ENCODE data around the gene CD36. TPM values are rescaled to one million over a fixed set of nuclear protein-coding genes. Genes with fewer than 3 reads are reported as not detected.

The CD36 gene
- total and polyA plus RNA-seq, 10 of the 15 experiments (the other 5 are each of a cell fraction or from before 2014, with no cell fraction given): 0.20 to 283 (median 172) TPM

DNA sequence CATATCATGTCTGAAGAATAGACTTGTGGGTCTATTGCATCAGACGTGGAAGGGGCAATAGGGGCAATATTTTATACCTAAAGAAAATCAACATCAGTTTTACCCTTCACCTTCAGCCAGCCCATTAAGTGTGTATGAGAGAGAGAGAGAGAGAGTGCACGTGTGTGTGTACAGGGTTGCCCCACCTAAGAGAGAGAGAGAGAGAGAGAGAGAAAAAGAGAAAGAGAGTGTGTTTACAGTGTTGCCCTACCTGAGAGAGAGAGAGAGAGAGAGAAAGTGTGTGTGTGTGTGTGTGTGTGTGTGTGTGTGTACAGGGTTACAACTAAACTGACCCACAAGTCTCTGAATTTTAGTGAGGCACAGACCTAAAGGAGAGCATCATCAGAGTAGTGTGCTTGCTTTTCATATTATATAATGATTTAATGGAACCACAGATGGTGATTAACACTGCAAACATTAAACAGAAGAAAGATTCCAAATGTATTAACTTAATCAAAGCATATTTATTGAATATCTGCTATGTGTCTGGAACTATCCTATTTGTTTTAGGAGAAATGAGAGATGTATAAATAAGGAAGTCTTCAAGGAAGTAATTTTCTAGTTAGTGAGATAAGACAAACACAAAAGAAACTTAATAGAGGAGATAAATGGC, 66.8 kb downstream of the CD36 start:
- ATAC-seq (no peak), DNase-seq (ENCODE audit: low read depth, low spot score) (no peak), FAIRE-seq (no peak)
- H4K20me1 ChIP-seq (ENCODE audit: control insufficient read depth, insufficient read depth): no peaks in the 10 kb centered on the region
- no TSS peak for BruUV-seq (replicated peaks)
- intact Hi-C loops (cut with micrococcal nuclease; ENCODE audit: unreplicated experiment): no loop called here
- H3K4me3 ChIP-seq: no peak overlapping the region
- no peaks in the 10 kb centered on the region for H3K36me3 ChIP-seq (ENCODE audit: control insufficient read depth in 2 of 2, insufficient read depth in 2 of 2, low read length in 1 of 2)
- ChIA-PET CTCF (no interaction called here), POLR2A (no interaction called here), SMC1A (ENCODE audit: uncharacterized antibody, unreplicated experiment) (no interaction called here), RAD21 (ENCODE audit: unreplicated experiment) (no interaction called here)
- in situ Hi-C loops (cut with MboI): no loop called here
- no peak overlapping the region for H3K4me2 ChIP-seq (ENCODE audit: control insufficient read depth, insufficient read depth)
- H3K9me3 ChIP-seq (replicated peaks; ENCODE audit: control insufficient read depth, insufficient read depth, low read length): no peaks in the 10 kb centered on the region
- no peaks in the 10 kb centered on the region for H3K79me2 ChIP-seq (ENCODE audit: control insufficient read depth, insufficient read depth, low read length)
- H3K9ac ChIP-seq (ENCODE audit: control insufficient read depth, insufficient read depth, low read length): no peak overlapping the region
- no peak overlapping the region for H3K27ac ChIP-seq (ENCODE audit: control insufficient read depth, insufficient read depth)
- H3K4me1 ChIP-seq (ENCODE audit: control insufficient read depth, insufficient read depth, low read length): no peaks in the 10 kb centered on the region
- 2% methylated on average over 2 of the region's 2 CpGs for WGBS (ENCODE audit: insufficient coverage, insufficient replicate concordance, low lambda C conversion rate, missing lambda C conversion rate)
- no peak overlapping the region for H2AFZ ChIP-seq (ENCODE audit: control insufficient read depth, low read depth, low read length)
- H3K27me3 ChIP-seq (replicated peaks in 1 of 2; ENCODE audit: control insufficient read depth in 2 of 2, insufficient read depth in 2 of 2, low read length in 1 of 2): no peaks in the 10 kb centered on the region
- TF ChIP-seq EZH2 (IDR thresholded peaks at IDR 0.05; ENCODE audit: borderline replicate concordance, control insufficient read depth, low read depth, low read length): no peak
- no peak for TF ChIP-seq CBFB (IDR thresholded peaks at IDR 0.05; ENCODE audit: low read depth)
- TF ChIP-seq, protein P1, sequence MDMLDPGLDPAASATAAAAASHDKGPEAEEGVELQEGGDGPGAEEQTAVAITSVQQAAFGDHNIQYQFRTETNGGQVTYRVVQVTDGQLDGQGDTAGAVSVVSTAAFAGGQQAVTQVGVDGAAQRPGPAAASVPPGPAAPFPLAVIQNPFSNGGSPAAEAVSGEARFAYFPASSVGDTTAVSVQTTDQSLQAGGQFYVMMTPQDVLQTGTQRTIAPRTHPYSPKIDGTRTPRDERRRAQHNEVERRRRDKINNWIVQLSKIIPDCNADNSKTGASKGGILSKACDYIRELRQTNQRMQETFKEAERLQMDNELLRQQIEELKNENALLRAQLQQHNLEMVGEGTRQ (IDR thresholded peaks at IDR 0.05; ENCODE audit: borderline replicate concordance, low read depth, low read length): no peak
- TF ChIP-seq, protein P2, sequence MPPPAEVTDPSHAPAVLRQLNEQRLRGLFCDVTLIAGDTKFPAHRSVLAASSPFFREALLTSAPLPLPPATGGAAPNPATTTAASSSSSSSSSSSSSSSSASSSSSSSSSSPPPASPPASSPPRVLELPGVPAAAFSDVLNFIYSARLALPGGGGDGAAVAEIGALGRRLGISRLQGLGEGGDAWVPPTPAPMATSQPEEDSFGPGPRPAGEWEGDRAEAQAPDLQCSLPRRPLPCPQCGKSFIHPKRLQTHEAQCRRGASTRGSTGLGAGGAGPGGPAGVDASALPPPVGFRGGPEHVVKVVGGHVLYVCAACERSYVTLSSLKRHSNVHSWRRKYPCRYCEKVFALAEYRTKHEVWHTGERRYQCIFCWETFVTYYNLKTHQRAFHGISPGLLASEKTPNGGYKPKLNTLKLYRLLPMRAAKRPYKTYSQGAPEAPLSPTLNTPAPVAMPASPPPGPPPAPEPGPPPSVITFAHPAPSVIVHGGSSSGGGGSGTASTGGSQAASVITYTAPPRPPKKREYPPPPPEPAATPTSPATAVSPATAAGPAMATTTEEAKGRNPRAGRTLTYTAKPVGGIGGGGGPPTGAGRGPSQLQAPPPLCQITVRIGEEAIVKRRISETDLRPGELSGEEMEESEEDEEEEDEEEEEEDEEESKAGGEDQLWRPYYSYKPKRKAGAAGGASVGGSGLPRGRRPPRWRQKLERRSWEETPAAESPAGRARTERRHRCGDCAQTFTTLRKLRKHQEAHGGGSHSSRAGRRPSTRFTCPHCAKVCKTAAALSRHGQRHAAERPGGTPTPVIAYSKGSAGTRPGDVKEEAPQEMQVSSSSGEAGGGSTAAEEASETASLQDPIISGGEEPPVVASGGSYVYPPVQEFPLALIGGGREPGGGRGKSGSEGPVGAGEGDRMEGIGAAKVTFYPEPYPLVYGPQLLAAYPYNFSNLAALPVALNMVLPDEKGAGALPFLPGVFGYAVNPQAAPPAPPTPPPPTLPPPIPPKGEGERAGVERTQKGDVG (CRISPR knock-in tag; IDR thresholded peaks at IDR 0.05): no peak
- TF ChIP-seq ASH2L (IDR thresholded peaks at IDR 0.05; ENCODE audit: borderline replicate concordance, low read depth): no peak
- TF ChIP-seq, protein P3, sequence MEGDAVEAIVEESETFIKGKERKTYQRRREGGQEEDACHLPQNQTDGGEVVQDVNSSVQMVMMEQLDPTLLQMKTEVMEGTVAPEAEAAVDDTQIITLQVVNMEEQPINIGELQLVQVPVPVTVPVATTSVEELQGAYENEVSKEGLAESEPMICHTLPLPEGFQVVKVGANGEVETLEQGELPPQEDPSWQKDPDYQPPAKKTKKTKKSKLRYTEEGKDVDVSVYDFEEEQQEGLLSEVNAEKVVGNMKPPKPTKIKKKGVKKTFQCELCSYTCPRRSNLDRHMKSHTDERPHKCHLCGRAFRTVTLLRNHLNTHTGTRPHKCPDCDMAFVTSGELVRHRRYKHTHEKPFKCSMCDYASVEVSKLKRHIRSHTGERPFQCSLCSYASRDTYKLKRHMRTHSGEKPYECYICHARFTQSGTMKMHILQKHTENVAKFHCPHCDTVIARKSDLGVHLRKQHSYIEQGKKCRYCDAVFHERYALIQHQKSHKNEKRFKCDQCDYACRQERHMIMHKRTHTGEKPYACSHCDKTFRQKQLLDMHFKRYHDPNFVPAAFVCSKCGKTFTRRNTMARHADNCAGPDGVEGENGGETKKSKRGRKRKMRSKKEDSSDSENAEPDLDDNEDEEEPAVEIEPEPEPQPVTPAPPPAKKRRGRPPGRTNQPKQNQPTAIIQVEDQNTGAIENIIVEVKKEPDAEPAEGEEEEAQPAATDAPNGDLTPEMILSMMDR (IDR thresholded peaks at IDR 0.05 in 2 of 3, conservative IDR thresholded peaks at IDR 0.05 in 1 of 3; ENCODE audit: control insufficient read depth in 2 of 3, extremely low read depth in 1 of 3, insufficient read depth in 1 of 3, low read depth in 3 of 3, low read length in 3 of 3): no peak
- no peak for TF ChIP-seq SRF (IDR thresholded peaks at IDR 0.05; ENCODE audit: low read depth in 2 of 2, low read length in 2 of 2)
- no peak for TF ChIP-seq PAX5 (IDR thresholded peaks at IDR 0.05; ENCODE audit: borderline replicate concordance, low read depth, low read length)
- no peak for TF ChIP-seq POLR2AphosphoS2 (IDR thresholded peaks at IDR 0.05; ENCODE audit: low read depth, low read length)
- no peak for TF ChIP-seq FOXM1 (IDR thresholded peaks at IDR 0.05; ENCODE audit: low read depth, low read length)
- TF ChIP-seq SMAD1 (IDR thresholded peaks at IDR 0.05; ENCODE audit: low read depth, partially characterized antibody): no peak
- TF ChIP-seq, protein P4, sequence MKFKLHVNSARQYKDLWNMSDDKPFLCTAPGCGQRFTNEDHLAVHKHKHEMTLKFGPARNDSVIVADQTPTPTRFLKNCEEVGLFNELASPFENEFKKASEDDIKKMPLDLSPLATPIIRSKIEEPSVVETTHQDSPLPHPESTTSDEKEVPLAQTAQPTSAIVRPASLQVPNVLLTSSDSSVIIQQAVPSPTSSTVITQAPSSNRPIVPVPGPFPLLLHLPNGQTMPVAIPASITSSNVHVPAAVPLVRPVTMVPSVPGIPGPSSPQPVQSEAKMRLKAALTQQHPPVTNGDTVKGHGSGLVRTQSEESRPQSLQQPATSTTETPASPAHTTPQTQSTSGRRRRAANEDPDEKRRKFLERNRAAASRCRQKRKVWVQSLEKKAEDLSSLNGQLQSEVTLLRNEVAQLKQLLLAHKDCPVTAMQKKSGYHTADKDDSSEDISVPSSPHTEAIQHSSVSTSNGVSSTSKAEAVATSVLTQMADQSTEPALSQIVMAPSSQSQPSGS (IDR thresholded peaks at IDR 0.05; ENCODE audit: low read length): no peak
- no peak for TF ChIP-seq GATAD2B (conservative IDR thresholded peaks at IDR 0.05; ENCODE audit: low read depth)
- TF ChIP-seq, protein P5, sequence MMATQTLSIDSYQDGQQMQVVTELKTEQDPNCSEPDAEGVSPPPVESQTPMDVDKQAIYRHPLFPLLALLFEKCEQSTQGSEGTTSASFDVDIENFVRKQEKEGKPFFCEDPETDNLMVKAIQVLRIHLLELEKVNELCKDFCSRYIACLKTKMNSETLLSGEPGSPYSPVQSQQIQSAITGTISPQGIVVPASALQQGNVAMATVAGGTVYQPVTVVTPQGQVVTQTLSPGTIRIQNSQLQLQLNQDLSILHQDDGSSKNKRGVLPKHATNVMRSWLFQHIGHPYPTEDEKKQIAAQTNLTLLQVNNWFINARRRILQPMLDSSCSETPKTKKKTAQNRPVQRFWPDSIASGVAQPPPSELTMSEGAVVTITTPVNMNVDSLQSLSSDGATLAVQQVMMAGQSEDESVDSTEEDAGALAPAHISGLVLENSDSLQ (IDR thresholded peaks at IDR 0.05): no peak
